Measurements from ENCODE around the gene CDYL. TPM values are rescaled to one million over a fixed set of nuclear protein-coding genes. Genes with fewer than 3 reads are reported as not detected.

CDYL gene
- total RNA-seq, 3 donors from 2014 or later (not counting 1 experiment from before 2014, with no cell fraction given) = 81.3 to 101 (median 83.8) TPM

DNA sequence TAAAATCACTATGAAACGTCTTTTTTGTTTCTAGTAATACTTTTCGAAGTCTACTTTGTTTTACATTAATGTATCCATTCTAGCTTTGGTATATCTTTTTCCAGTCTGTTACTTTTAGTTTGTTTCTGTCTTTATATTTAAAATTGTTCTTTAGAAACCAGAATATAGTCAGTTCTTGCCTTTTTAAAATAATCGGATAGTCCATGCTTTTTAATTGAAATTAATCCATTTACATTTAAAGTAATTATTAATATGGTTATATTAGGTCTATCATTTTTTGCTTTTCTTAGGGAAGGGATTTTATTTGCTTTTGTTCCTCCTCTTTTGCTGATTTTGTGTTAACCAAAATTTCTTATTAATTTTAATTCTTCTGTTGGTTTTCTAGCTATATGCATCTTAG is 23.7 kb downstream of the CDYL start:
- DNase-seq = no peak
- Histone ChIP-seq H3K27ac (ENCODE audit: low read length) (no peak overlapping the region), H3K27me3 (ENCODE audit: control insufficient read depth, insufficient read depth, low read length) (no peaks in the 10 kb centered on the region), H3K4me1 (ENCODE audit: control insufficient read depth, insufficient read depth, low read length) (peaks cover 31% of the 10 kb centered on the region), H3K4me3 (ENCODE audit: low read length) (no peak overlapping the region), H3K36me3 (ENCODE audit: control insufficient read depth, insufficient read depth, low read length) (no peaks in the 10 kb centered on the region), H3K9me3 (ENCODE audit: control insufficient read depth, insufficient read depth, low read length) (no peaks in the 10 kb centered on the region)
- Mint-ChIP-seq H3K27ac (no peak overlapping the region), H3K9me3 (peaks cover 0 to 2% of the 10 kb centered on the region in 2 donors), H3K4me3 (no peak overlapping the region), H3K4me1 (peaks cover 63 to 78% of the 10 kb centered on the region in 2 donors), H3K27me3 (ENCODE audit: low read depth in 2 of 2) (no peaks in the 10 kb centered on the region), H3K36me3 (no peaks in the 10 kb centered on the region)
- TF ChIP-seq, protein P1, sequence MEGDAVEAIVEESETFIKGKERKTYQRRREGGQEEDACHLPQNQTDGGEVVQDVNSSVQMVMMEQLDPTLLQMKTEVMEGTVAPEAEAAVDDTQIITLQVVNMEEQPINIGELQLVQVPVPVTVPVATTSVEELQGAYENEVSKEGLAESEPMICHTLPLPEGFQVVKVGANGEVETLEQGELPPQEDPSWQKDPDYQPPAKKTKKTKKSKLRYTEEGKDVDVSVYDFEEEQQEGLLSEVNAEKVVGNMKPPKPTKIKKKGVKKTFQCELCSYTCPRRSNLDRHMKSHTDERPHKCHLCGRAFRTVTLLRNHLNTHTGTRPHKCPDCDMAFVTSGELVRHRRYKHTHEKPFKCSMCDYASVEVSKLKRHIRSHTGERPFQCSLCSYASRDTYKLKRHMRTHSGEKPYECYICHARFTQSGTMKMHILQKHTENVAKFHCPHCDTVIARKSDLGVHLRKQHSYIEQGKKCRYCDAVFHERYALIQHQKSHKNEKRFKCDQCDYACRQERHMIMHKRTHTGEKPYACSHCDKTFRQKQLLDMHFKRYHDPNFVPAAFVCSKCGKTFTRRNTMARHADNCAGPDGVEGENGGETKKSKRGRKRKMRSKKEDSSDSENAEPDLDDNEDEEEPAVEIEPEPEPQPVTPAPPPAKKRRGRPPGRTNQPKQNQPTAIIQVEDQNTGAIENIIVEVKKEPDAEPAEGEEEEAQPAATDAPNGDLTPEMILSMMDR (IDR thresholded peaks at IDR 0.05) = no peak
- no peak for ATAC-seq
- intact Hi-C loops (cut with micrococcal nuclease) = no loop called here
- WGBS (ENCODE audit: insufficient coverage) = no CpG with 5 or more reads among the region's 3 CpGs

DNA sequence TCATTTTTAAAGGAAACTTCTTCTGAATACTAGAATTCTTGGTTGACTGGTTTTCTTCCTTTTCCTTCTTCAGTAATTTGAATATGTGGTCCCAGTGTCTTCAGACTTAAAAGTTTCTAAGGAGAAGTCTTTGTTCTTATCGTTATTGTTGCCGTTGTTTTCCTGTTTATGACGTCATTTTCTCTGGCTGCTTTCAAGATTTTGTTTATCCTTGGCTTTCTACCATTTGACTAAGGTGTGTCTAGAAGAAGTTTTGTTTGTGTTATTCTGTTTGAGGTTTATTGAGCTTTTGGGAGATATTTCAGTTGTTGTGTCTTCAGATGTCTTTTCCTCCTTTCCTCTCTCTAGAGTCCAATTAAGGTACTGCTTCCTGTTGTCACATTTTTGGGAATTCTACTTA is 24.5 kb downstream of the CDYL start:
- H3K4me1 Mint-ChIP-seq = peaks cover 70 to 80% of the 10 kb centered on the region in 2 donors
- peak overlapping the region; percentile 32 to 89 for H3K27ac Mint-ChIP-seq
- ATAC-seq (no peak), DNase-seq (no peak)
- H3K36me3 Mint-ChIP-seq = no peaks in the 10 kb centered on the region
- Histone ChIP-seq H3K4me1 (ENCODE audit: control insufficient read depth, insufficient read depth, low read length) (peaks cover 31% of the 10 kb centered on the region), H3K9me3 (ENCODE audit: control insufficient read depth, insufficient read depth, low read length) (no peaks in the 10 kb centered on the region), H3K27me3 (ENCODE audit: control insufficient read depth, insufficient read depth, low read length) (no peaks in the 10 kb centered on the region), H3K27ac (ENCODE audit: low read length) (no peak overlapping the region), H3K4me3 (ENCODE audit: low read length) (no peak overlapping the region), H3K36me3 (ENCODE audit: control insufficient read depth, insufficient read depth, low read length) (no peaks in the 10 kb centered on the region)
- intact Hi-C loops (cut with micrococcal nuclease) = loop anchor here (1.0 kb wide), 1 partner anchor 9 kb away; no protein-coding TSS in a partner anchor
- peaks cover 0 to 2% of the 10 kb centered on the region in 2 donors for H3K9me3 Mint-ChIP-seq
- TF ChIP-seq, protein P1 (IDR thresholded peaks at IDR 0.05) = no peak
- 64% methylated on average over 3 of the region's 3 CpGs for WGBS (ENCODE audit: insufficient coverage)
- H3K4me3 Mint-ChIP-seq = no peak overlapping the region
- H3K27me3 Mint-ChIP-seq (ENCODE audit: low read depth in 2 of 2) = no peaks in the 10 kb centered on the region

DNA sequence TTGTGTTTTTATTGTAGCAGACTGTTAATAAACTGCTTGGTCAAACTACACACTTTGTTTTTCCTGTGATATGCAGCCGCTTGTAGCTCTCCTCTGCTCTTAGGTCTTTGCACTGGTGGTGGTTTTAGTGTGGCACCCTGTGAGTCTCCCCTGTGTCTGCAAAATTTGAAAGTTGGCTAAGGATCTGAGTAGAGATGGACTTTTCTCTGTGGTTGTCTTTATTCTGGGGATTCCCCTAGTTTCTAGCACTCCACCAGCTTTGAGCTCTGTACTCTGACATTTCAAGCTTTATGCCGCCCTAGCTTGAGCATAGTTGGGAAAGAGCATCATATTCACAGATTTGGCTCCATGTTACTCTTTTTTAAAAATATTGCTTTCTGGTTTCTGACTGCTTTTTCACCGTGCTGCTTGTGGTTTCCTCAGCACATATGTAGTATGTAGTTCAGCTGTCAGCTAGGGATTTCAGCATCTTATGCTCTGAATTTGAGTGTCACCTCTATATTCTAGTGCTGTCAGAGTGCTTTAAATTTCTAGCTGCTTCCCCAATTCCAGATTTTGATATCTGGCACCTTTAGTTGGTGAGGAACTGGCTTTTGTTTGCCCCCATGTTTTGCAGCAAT is 25.4 kb downstream of the CDYL start:
- H3K4me3 ChIP-seq (ENCODE audit: low read length) = no peak overlapping the region
- H3K36me3 Mint-ChIP-seq = no peaks in the 10 kb centered on the region
- H3K27ac Mint-ChIP-seq = peak overlapping the region; percentile 32 to 89
- ATAC-seq = peak; percentile 78 to 94 (median 90)
- H3K27ac ChIP-seq (ENCODE audit: low read length) = peak overlapping the region; percentile 37
- H3K27me3 Mint-ChIP-seq (ENCODE audit: low read depth in 2 of 2) = no peaks in the 10 kb centered on the region
- intact Hi-C loops (cut with micrococcal nuclease) = loop anchor here (1.0 kb wide), 1 partner anchor 10 kb away; no protein-coding TSS in a partner anchor
- peaks cover 34% of the 10 kb centered on the region for H3K4me1 ChIP-seq (ENCODE audit: control insufficient read depth, insufficient read depth, low read length)
- DNase-seq = peak in 1 of 2 donors; percentile 32
- H3K4me1 Mint-ChIP-seq = peaks cover 80 to 86% of the 10 kb centered on the region in 2 donors
- H3K27me3 ChIP-seq (ENCODE audit: control insufficient read depth, insufficient read depth, low read length) = no peaks in the 10 kb centered on the region
- H3K9me3 ChIP-seq (ENCODE audit: control insufficient read depth, insufficient read depth, low read length) = no peaks in the 10 kb centered on the region
- H3K4me3 Mint-ChIP-seq = peak overlapping the region; percentile 32
- 14% methylated on average over 3 of the region's 3 CpGs for WGBS (ENCODE audit: insufficient coverage)
- H3K36me3 ChIP-seq (ENCODE audit: control insufficient read depth, insufficient read depth, low read length) = no peaks in the 10 kb centered on the region
- TF ChIP-seq, protein P1 (IDR thresholded peaks at IDR 0.05) = no peak
- peaks cover 0 to 2% of the 10 kb centered on the region in 2 donors for H3K9me3 Mint-ChIP-seq

Data from natural killer cell (primary cell).